ENCODE measurements around the gene OR2AJ1. TPM values are rescaled to one million over a fixed set of nuclear protein-coding genes. Genes with fewer than 3 reads are reported as not detected.

Gene OR2AJ1
- total and polyA plus RNA-seq, 4 donors, result not detected

DNA sequence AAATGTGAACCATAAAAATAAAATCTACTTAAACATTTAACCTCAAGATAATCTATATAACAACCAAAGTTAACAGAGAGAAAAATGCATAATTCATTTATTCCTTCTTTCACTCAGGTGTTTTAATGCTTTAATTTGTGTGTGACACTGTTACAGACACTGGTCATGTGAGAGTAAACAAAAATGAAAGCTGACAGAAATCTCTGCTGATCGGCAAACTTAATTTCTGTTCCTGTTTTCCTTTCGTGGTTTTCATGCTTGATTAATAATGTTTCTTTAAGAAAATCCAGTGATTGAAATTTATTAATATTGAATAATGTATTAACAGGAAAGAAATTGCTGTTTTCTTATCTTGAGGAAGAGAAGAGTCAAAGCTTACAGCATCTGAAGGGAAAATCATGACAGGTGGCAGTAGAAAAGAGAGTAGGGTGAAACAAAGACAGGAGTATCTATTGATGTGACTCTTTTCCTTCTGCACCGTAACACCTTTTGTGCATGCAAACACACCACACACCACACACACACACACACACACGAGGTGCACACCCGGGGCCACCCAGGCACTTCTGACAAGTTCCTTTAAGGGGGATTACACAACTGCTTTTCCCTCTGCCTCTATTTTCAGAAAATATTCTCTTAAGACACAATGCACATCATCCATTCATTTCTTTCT lies 42.0 kb downstream of the OR2AJ1 start:
- TF ChIP-seq CTCF (IDR thresholded peaks at IDR 0.05; ENCODE audit: control extremely low read depth, extremely low read depth), result no peak

More for the DNA sequence above, 42.0 kb downstream of the OR2AJ1 start:
- WGBS, 2 donors, result 40 to 57% methylated on average over 5 of the region's 5 CpGs
- Histone ChIP-seq H3K27ac (ENCODE audit: low read depth in 1 of 2, low read length in 1 of 2) (no peak overlapping the region), H3K36me3 (ENCODE audit: control insufficient read depth in 4 of 4, insufficient read depth in 4 of 4, low read length in 4 of 4) (no peaks in the 10 kb centered on the region), H3K4me3 (no peak overlapping the region), H3K9ac (ENCODE audit: insufficient read depth in 1 of 2, low read length in 2 of 2) (no peak overlapping the region), H3K4me1 (ENCODE audit: control insufficient read depth in 5 of 5, insufficient read depth in 5 of 5, low read length in 5 of 5) (no peaks in the 10 kb centered on the region), H3K9me3 (ENCODE audit: control insufficient read depth in 4 of 4, insufficient read depth in 3 of 4, low read length in 3 of 4) (peaks cover 0 to 7% (median 0%) of the 10 kb centered on the region in 4 donors), H3K27me3 (ENCODE audit: control insufficient read depth in 3 of 3, insufficient read depth in 3 of 3, low read length in 2 of 3) (no peaks in the 10 kb centered on the region)
- ATAC-seq (ENCODE audit: insufficient read depth, low FRiP score) (no peak), DNase-seq (no peak)

Other genes starting within 250 kb of the OR2AJ1 start
- gene OR13G1, start 245.2 kb upstream of the OR2AJ1 start, total RNA-seq, result not detected
- not detected for gene OR13G1, start 245.2 kb upstream of the OR2AJ1 start, polyA plus RNA-seq
- gene OR6F1, start 208.2 kb upstream of the OR2AJ1 start, total RNA-seq, result not detected
- gene OR6F1, start 208.2 kb upstream of the OR2AJ1 start, polyA plus RNA-seq, result not detected
- not detected for gene OR14K1, start 186.3 kb upstream of the OR2AJ1 start, total RNA-seq
- gene OR14K1, start 186.3 kb upstream of the OR2AJ1 start, polyA plus RNA-seq, result not detected
- not detected for gene OR14A2, start 176.7 kb upstream of the OR2AJ1 start, total RNA-seq
- not detected for gene OR14A2, start 176.7 kb upstream of the OR2AJ1 start, polyA plus RNA-seq
- gene OR1C1, start 164.3 kb upstream of the OR2AJ1 start, total RNA-seq, result not detected
- not detected for gene OR1C1, start 164.3 kb upstream of the OR2AJ1 start, polyA plus RNA-seq
- not detected for gene OR14A16, start 100.8 kb upstream of the OR2AJ1 start, total RNA-seq
- gene OR14A16, start 100.8 kb upstream of the OR2AJ1 start, polyA plus RNA-seq, result not detected
- gene OR11L1, start 83.0 kb upstream of the OR2AJ1 start, total RNA-seq, result not detected
- gene OR11L1, start 83.0 kb upstream of the OR2AJ1 start, polyA plus RNA-seq, result not detected
- 1 to 10 TPM; 2.2 to 9.4 TPM for gene TRIM58, start 67.7 kb upstream of the OR2AJ1 start, total RNA-seq
- under 1 TPM; 0.71 to 0.92 TPM for gene TRIM58, start 67.7 kb upstream of the OR2AJ1 start, polyA plus RNA-seq
- gene OR2W3, start 29.3 kb upstream of the OR2AJ1 start, total RNA-seq, result 1 to 10 TPM; 1.1 to 2.0 TPM
- gene OR2W3, start 29.3 kb upstream of the OR2AJ1 start, polyA plus RNA-seq, result under 1 TPM; 0.31 to 0.35 TPM
- under 1 TPM in 1 of 2 donors, not detected in 1; 0.21 TPM for gene OR2T8, start 4.6 kb upstream of the OR2AJ1 start, total RNA-seq
- under 1 TPM in 1 of 2 donors, not detected in 1; 0.16 TPM for gene OR2T8, start 4.6 kb upstream of the OR2AJ1 start, polyA plus RNA-seq
- not detected for gene OR2L8, start 24.0 kb downstream of the OR2AJ1 start, total RNA-seq
- gene OR2L8, start 24.0 kb downstream of the OR2AJ1 start, polyA plus RNA-seq, result not detected
- not detected for gene OR2AK2, start 40.3 kb downstream of the OR2AJ1 start, total RNA-seq
- not detected for gene OR2AK2, start 40.3 kb downstream of the OR2AJ1 start, polyA plus RNA-seq
- gene OR2L5, start 88.8 kb downstream of the OR2AJ1 start, total RNA-seq, result not detected
- gene OR2L5, start 88.8 kb downstream of the OR2AJ1 start, polyA plus RNA-seq, result not detected
- under 1 TPM in 1 of 2 donors, not detected in 1; 0.09 TPM for gene OR2L2, start 105.2 kb downstream of the OR2AJ1 start, total RNA-seq
- not detected for gene OR2L2, start 105.2 kb downstream of the OR2AJ1 start, polyA plus RNA-seq
- not detected for gene OR2L3, start 121.9 kb downstream of the OR2AJ1 start, total RNA-seq
- not detected for gene OR2L3, start 121.9 kb downstream of the OR2AJ1 start, polyA plus RNA-seq
- not detected for gene OR2L13, start 170.3 kb downstream of the OR2AJ1 start, total RNA-seq
- gene OR2L13, start 170.3 kb downstream of the OR2AJ1 start, polyA plus RNA-seq, result under 1 TPM in 1 of 2 donors, not detected in 1; 0.03 TPM
- not detected for gene OR2M5, start 220.3 kb downstream of the OR2AJ1 start, total RNA-seq
- gene OR2M5, start 220.3 kb downstream of the OR2AJ1 start, polyA plus RNA-seq, result not detected
- gene OR2M2, start 249.9 kb downstream of the OR2AJ1 start, total RNA-seq, result not detected
- gene OR2M2, start 249.9 kb downstream of the OR2AJ1 start, polyA plus RNA-seq, result not detected

Data from lung (tissue), 12 donors.